Ishikawa (cell line): ENCODE measurements around the gene GCDH.
A peak's percentile ranks its signal among the peaks of the same experiment; 100 is the strongest.

ENCODE experiments used
- CEBPB ChIP-seq: IDR thresholded peaks from 2 replicates; pipeline ENCODE4 v1.6.1; 2012
- CREB1 ChIP-seq: IDR thresholded peaks from 2 replicates; pipeline ENCODE4 v1.6.1; 2012; ENCODE audit warnings: low read depth
- EGR1 ChIP-seq: IDR thresholded peaks from 2 replicates; pipeline ENCODE4 v1.6.1; 2012
- EP300 ChIP-seq: IDR thresholded peaks from 2 replicates; pipeline ENCODE4 v1.6.1; 2012; ENCODE audit warnings: borderline replicate concordance
- FOXM1 ChIP-seq: IDR thresholded peaks from 2 replicates; pipeline ENCODE4 v1.6.1; 2012; ENCODE audit warnings: low read depth, borderline replicate concordance
- NFIC ChIP-seq: IDR thresholded peaks from 2 replicates; pipeline ENCODE4 v1.6.1; 2012
- RAD21 ChIP-seq: IDR thresholded peaks from 2 replicates; pipeline ENCODE4 v1.6.1; 2012; ENCODE audit warnings: low read depth
- TAF1 ChIP-seq: IDR thresholded peaks from 2 replicates; pipeline ENCODE4 v1.6.1; 2012; ENCODE audit warnings: low read depth, mild to moderate bottlenecking
- TCF12 ChIP-seq: IDR thresholded peaks from 2 replicates; pipeline ENCODE4 v1.6.1; 2012; ENCODE audit warnings: low read depth
- TEAD4 ChIP-seq: IDR thresholded peaks from 2 replicates; pipeline ENCODE4 v1.6.1; 2012
- YY1 ChIP-seq: IDR thresholded peaks from 2 replicates; pipeline ENCODE4 v1.6.1; 2012; ENCODE audit warnings: low read depth
- ZBTB7A ChIP-seq: IDR thresholded peaks from 2 replicates; pipeline ENCODE4 v1.6.1; 2012; ENCODE audit warnings: low read depth
- TF ChIP-seq, protein P1 (sequence below): IDR thresholded peaks from 2 replicates; pipeline ENCODE4 v1.6.1; 2012
- TF ChIP-seq, protein P2 (sequence below): IDR thresholded peaks from 2 replicates; pipeline ENCODE4 v1.6.1; 2012; ENCODE audit warnings: low read depth, mild to moderate bottlenecking
- TF ChIP-seq, protein P3 (sequence below): IDR thresholded peaks from 2 replicates; pipeline ENCODE4 v1.6.1; 2012

Gene GCDH

DNA sequence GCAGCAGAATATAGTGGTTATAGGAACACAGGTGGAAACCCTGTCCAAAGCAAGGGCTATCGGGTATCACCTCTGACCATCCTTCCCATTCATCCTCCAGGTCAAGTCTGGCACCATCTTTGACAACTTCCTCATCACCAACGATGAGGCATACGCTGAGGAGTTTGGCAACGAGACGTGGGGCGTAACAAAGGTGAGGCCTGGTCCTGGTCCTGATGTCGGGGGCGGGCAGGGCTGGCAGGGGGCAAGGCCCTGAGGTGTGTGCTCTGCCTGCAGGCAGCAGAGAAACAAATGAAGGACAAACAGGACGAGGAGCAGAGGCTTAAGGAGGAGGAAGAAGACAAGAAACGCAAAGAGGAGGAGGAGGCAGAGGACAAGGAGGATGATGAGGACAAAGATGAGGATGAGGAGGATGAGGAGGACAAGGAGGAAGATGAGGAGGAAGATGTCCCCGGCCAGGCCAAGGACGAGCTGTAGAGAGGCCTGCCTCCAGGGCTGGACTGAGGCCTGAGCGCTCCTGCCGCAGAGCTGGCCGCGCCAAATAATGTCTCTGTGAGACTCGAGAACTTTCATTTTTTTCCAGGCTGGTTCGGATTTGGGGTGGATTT is 52.6 kb downstream of the GCDH start:
- TF ChIP-seq FOXM1 (no peak), NFIC (no peak), EP300 (no peak), CEBPB (no peak), CREB1 (no peak), RAD21 (no peak), TEAD4 (no peak), TCF12 (no peak), TAF1 (no peak)
- TF ChIP-seq, protein P1, sequence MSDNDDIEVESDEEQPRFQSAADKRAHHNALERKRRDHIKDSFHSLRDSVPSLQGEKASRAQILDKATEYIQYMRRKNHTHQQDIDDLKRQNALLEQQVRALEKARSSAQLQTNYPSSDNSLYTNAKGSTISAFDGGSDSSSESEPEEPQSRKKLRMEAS: no peak
- TF ChIP-seq, protein P2, sequence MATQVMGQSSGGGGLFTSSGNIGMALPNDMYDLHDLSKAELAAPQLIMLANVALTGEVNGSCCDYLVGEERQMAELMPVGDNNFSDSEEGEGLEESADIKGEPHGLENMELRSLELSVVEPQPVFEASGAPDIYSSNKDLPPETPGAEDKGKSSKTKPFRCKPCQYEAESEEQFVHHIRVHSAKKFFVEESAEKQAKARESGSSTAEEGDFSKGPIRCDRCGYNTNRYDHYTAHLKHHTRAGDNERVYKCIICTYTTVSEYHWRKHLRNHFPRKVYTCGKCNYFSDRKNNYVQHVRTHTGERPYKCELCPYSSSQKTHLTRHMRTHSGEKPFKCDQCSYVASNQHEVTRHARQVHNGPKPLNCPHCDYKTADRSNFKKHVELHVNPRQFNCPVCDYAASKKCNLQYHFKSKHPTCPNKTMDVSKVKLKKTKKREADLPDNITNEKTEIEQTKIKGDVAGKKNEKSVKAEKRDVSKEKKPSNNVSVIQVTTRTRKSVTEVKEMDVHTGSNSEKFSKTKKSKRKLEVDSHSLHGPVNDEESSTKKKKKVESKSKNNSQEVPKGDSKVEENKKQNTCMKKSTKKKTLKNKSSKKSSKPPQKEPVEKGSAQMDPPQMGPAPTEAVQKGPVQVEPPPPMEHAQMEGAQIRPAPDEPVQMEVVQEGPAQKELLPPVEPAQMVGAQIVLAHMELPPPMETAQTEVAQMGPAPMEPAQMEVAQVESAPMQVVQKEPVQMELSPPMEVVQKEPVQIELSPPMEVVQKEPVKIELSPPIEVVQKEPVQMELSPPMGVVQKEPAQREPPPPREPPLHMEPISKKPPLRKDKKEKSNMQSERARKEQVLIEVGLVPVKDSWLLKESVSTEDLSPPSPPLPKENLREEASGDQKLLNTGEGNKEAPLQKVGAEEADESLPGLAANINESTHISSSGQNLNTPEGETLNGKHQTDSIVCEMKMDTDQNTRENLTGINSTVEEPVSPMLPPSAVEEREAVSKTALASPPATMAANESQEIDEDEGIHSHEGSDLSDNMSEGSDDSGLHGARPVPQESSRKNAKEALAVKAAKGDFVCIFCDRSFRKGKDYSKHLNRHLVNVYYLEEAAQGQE: no peak

DNA sequence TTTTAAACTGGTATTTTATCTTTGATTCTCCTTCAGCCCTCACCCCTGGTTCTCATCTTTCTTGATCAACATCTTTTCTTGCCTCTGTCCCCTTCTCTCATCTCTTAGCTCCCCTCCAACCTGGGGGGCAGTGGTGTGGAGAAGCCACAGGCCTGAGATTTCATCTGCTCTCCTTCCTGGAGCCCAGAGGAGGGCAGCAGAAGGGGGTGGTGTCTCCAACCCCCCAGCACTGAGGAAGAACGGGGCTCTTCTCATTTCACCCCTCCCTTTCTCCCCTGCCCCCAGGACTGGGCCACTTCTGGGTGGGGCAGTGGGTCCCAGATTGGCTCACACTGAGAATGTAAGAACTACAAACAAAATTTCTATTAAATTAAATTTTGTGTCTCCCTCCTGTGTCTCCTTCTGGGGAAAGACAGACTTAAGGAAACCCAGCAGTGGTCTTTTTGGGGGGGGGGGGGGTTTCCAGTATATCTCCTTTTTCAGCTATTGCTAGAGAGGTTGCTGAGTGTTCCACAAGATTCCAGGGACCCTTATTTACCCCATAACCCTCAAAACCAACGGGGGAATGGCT is 53.2 kb downstream of the GCDH start:
- TF ChIP-seq, protein P2: no peak
- TF ChIP-seq, protein P1: no peak
- TF ChIP-seq NFIC (no peak), RAD21 (no peak), FOXM1 (no peak), TEAD4 (no peak), YY1 (no peak), CEBPB (no peak)
- TF ChIP-seq, protein P3, sequence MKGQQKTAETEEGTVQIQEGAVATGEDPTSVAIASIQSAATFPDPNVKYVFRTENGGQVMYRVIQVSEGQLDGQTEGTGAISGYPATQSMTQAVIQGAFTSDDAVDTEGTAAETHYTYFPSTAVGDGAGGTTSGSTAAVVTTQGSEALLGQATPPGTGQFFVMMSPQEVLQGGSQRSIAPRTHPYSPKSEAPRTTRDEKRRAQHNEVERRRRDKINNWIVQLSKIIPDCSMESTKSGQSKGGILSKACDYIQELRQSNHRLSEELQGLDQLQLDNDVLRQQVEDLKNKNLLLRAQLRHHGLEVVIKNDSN: no peak

DNA sequence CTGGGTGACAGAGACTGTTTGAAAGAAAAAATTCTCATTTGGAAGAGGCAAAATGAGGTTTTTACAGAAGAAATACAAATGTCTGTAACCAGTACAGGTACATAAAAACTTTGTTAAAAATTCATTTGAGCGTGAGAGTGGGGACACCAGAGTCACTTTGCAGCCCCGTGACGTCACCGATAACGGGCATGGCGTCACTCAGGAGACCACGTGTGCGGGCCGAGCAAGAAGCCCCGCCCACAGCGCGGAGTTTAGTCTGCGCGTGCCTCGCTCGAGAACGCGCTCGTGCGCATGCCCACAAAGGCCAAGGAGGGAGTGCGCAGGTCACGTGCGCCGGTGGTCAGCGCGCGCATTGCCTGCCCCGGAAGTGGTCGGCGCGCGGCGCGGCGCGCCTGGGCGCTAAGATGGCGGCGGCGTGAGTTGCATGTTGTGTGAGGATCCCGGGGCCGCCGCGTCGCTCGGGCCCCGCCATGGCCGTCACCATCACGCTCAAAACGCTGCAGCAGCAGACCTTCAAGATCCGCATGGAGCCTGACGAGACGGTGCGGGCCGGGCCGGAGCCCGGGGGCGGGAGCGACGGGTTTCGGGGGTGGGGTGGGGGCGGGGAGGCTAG is 54.6 kb downstream of the GCDH start, which contains the start of gene RAD23A:
TSS of gene RAD23A (plus strand) at position 384 of the 613 bp plus-strand sequence. CDS start at position 471, 87 bp downstream.
- TF ChIP-seq EGR1 (peak; percentile 56; the same call in 1 of the 2 replicates), ZBTB7A (no peak), FOXM1 (no peak), YY1 (peak; percentile 96), RAD21 (no peak), TAF1 (peak; percentile 98), CREB1 (peak; percentile 97), CEBPB (no peak), TCF12 (no peak; the same call in 1 of the 2 replicates), EP300 (no peak), NFIC (no peak), TEAD4 (0 out of 2 replicates have a peak, but pooled peaks have one; percentile 22)
- TF ChIP-seq, protein P3: peak; percentile 99
- TF ChIP-seq, protein P2: no peak
- TF ChIP-seq, protein P1: peak; percentile 96
